HepG2 (cell line): Measurements from ENCODE around the gene ZDHHC7. TPM values are rescaled to one million over a fixed set of nuclear protein-coding genes. Genes with fewer than 3 reads are reported as not detected.

Source experiments
- CHD4 ChIP-seq: fragments of 200-600 bp; sonication (generic); IDR thresholded peaks from 2 replicates; pipeline ENCODE4 v1.7.0; 2017; ENCODE audit warnings: mild to moderate bottlenecking, low read length, borderline replicate concordance
- FOXO1 ChIP-seq: sonication (generic); formaldehyde crosslinking; IDR thresholded peaks from 2 replicates; pipeline ENCODE4 v1.4.0; 2020; ENCODE audit warnings: missing genetic modification reagents
- NR2F6 ChIP-seq, 2 experiments: IDR thresholded peaks; 2 replicates each; pipeline ENCODE4 v1.6.1; 2016; ENCODE audit warnings: antibody characterized with exemption in 1 of 2, mild to moderate bottlenecking in 1 of 2
- U2AF2 ChIP-seq: fragments of 200-400 bp; formaldehyde crosslinking; IDR thresholded peaks from 2 replicates; pipeline ENCODE4 v1.6.1; 2017; ENCODE audit warnings: low read depth, mild to moderate bottlenecking, low read length
- ZNF577 ChIP-seq: sonication (generic); formaldehyde crosslinking; IDR thresholded peaks from 2 replicates; pipeline ENCODE4 v1.4.0; 2020; ENCODE audit warnings: mild to moderate bottlenecking, low read depth, missing genetic modification reagents, borderline replicate concordance
- ZNF7 ChIP-seq: IDR thresholded peaks from 2 replicates; pipeline ENCODE4 v1.6.1; 2016; ENCODE audit warnings: missing biosample characterization, missing genetic modification reagents
- ZNF841 ChIP-seq: sonication (generic); formaldehyde crosslinking; IDR thresholded peaks from 2 replicates; pipeline ENCODE4 v1.8.1; 2023; ENCODE audit warnings: missing genetic modification reagents, borderline replicate concordance
- polyA plus RNA-seq, 8 experiments: library from polyadenylated mRNA; depleted of rRNA in 3 of 8; stranded (reverse) in 7 of 8; unstranded in 1 of 8; fragments of >200 nt; fragmentation: Illumina TruSeq in 4 of 8; extraction: Trizol in 4 of 8; gene quantifications; 2 replicates each; pipeline versions ENCODE4 v1.2.1 to v1.2.3, GENCODE V29; 2011 to 2016; ENCODE audit warnings: low read depth in 4 of 8, missing spikeins in 1 of 8, mixed read lengths in 1 of 8; ENCODE audit not compliant: insufficient read depth in 1 of 8
- total RNA-seq, 5 experiments: library from RNA; depleted of rRNA; stranded (reverse); fragments of >200 nt; fragmentation: Illumina TruSeq; extraction: Trizol; gene quantifications; 2 replicates each; pipeline ENCODE4 v1.2.3, GENCODE V29; 2016; ENCODE audit warnings: low read depth in 1 of 5
- TF ChIP-seq, protein P1 (sequence below): sonication (generic); formaldehyde crosslinking; IDR thresholded peaks from 2 replicates; pipeline ENCODE4 v1.5.1; 2020; ENCODE audit warnings: missing genetic modification reagents, mild to moderate bottlenecking, borderline replicate concordance
- TF ChIP-seq, protein P2 (sequence below): sonication (generic); formaldehyde crosslinking; IDR thresholded peaks from 2 replicates; pipeline ENCODE4 v1.4.0; 2020; ENCODE audit warnings: mild to moderate bottlenecking, missing genetic modification reagents
- TF ChIP-seq, protein P3 (sequence below): sonication (generic); formaldehyde crosslinking; IDR thresholded peaks from 2 replicates; pipeline ENCODE4 v1.4.0; 2020; ENCODE audit warnings: missing genetic modification reagents, borderline replicate concordance
- TF ChIP-seq, protein P4 (sequence below): sonication (generic); formaldehyde crosslinking; conservative IDR thresholded peaks from 2 replicates; pipeline ENCODE4 v1.4.0; 2020; ENCODE audit warnings: missing genetic modification reagents
- TF ChIP-seq, protein P5 (sequence below): IDR thresholded peaks from 2 replicates; pipeline ENCODE4 v1.4.0; 2020; ENCODE audit warnings: mild to moderate bottlenecking, missing genetic modification reagents

The ZDHHC7 gene
- total and polyA plus RNA-seq, 2 of the 13 experiments (the other 11 are each of a cell fraction or from before 2014, with no cell fraction given), result 46.8 to 67.6 TPM

DNA sequence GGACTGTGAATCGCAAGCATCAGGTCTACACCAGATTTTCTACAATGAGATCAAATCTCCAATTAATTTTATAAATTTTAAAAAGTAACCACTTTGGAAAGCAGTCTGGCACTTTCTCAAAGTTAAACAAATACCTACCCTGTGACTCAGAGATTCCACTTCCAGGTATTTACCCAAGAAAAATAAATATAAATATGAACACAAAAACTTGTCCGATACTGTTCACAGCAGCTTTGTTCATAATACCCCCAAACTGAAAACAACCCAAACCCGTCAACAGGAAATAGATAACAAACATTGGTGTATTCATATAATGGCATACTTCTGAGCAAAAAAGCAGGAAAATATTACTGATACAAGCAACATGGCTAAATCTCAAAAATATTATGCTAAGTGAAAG, 12.1 kb downstream of the ZDHHC7 start (continued):
- TF ChIP-seq, protein P1, sequence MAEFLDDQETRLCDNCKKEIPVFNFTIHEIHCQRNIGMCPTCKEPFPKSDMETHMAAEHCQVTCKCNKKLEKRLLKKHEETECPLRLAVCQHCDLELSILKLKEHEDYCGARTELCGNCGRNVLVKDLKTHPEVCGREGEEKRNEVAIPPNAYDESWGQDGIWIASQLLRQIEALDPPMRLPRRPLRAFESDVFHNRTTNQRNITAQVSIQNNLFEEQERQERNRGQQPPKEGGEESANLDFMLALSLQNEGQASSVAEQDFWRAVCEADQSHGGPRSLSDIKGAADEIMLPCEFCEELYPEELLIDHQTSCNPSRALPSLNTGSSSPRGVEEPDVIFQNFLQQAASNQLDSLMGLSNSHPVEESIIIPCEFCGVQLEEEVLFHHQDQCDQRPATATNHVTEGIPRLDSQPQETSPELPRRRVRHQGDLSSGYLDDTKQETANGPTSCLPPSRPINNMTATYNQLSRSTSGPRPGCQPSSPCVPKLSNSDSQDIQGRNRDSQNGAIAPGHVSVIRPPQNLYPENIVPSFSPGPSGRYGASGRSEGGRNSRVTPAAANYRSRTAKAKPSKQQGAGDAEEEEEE (CRISPR knock-in tag), result no peak
- no peak for TF ChIP-seq ZNF841 (CRISPR knock-in tag)
- TF ChIP-seq U2AF2, result no peak
- TF ChIP-seq CHD4, result no peak
- TF ChIP-seq FOXO1 (CRISPR knock-in tag), result peak; percentile 9; the same call in 1 of the 2 replicates
- TF ChIP-seq, protein P2, sequence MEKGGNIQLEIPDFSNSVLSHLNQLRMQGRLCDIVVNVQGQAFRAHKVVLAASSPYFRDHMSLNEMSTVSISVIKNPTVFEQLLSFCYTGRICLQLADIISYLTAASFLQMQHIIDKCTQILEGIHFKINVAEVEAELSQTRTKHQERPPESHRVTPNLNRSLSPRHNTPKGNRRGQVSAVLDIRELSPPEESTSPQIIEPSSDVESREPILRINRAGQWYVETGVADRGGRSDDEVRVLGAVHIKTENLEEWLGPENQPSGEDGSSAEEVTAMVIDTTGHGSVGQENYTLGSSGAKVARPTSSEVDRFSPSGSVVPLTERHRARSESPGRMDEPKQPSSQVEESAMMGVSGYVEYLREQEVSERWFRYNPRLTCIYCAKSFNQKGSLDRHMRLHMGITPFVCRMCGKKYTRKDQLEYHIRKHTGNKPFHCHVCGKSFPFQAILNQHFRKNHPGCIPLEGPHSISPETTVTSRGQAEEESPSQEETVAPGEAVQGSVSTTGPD (CRISPR knock-in tag), result no peak
- TF ChIP-seq, protein P3, sequence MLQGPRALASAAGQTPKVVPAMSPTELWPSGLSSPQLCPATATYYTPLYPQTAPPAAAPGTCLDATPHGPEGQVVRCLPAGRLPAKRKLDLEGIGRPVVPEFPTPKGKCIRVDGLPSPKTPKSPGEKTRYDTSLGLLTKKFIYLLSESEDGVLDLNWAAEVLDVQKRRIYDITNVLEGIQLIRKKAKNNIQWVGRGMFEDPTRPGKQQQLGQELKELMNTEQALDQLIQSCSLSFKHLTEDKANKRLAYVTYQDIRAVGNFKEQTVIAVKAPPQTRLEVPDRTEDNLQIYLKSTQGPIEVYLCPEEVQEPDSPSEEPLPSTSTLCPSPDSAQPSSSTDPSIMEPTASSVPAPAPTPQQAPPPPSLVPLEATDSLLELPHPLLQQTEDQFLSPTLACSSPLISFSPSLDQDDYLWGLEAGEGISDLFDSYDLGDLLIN (CRISPR knock-in tag), result no peak
- TF ChIP-seq, protein P4, sequence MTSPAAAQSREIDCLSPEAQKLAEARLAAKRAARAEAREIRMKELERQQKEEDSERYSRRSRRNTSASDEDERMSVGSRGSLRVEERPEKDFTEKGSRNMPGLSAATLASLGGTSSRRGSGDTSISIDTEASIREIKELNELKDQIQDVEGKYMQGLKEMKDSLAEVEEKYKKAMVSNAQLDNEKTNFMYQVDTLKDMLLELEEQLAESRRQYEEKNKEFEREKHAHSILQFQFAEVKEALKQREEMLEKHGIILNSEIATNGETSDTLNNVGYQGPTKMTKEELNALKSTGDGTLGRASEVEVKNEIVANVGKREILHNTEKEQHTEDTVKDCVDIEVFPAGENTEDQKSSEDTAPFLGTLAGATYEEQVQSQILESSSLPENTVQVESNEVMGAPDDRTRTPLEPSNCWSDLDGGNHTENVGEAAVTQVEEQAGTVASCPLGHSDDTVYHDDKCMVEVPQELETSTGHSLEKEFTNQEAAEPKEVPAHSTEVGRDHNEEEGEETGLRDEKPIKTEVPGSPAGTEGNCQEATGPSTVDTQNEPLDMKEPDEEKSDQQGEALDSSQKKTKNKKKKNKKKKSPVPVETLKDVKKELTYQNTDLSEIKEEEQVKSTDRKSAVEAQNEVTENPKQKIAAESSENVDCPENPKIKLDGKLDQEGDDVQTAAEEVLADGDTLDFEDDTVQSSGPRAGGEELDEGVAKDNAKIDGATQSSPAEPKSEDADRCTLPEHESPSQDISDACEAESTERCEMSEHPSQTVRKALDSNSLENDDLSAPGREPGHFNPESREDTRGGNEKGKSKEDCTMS, result no peak
- TF ChIP-seq NR2F6 (IDR thresholded peaks at IDR 0.05), result peak; percentile 35; the same call in 1 of the 2 replicates
- TF ChIP-seq NR2F6 (CRISPR knock-in tag; IDR thresholded peaks at IDR 0.05), result no peak
- no peak for TF ChIP-seq ZNF7 (CRISPR knock-in tag)
- TF ChIP-seq, protein P5, sequence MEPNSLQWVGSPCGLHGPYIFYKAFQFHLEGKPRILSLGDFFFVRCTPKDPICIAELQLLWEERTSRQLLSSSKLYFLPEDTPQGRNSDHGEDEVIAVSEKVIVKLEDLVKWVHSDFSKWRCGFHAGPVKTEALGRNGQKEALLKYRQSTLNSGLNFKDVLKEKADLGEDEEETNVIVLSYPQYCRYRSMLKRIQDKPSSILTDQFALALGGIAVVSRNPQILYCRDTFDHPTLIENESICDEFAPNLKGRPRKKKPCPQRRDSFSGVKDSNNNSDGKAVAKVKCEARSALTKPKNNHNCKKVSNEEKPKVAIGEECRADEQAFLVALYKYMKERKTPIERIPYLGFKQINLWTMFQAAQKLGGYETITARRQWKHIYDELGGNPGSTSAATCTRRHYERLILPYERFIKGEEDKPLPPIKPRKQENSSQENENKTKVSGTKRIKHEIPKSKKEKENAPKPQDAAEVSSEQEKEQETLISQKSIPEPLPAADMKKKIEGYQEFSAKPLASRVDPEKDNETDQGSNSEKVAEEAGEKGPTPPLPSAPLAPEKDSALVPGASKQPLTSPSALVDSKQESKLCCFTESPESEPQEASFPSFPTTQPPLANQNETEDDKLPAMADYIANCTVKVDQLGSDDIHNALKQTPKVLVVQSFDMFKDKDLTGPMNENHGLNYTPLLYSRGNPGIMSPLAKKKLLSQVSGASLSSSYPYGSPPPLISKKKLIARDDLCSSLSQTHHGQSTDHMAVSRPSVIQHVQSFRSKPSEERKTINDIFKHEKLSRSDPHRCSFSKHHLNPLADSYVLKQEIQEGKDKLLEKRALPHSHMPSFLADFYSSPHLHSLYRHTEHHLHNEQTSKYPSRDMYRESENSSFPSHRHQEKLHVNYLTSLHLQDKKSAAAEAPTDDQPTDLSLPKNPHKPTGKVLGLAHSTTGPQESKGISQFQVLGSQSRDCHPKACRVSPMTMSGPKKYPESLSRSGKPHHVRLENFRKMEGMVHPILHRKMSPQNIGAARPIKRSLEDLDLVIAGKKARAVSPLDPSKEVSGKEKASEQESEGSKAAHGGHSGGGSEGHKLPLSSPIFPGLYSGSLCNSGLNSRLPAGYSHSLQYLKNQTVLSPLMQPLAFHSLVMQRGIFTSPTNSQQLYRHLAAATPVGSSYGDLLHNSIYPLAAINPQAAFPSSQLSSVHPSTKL (CRISPR knock-in tag), result peak; percentile 75
- TF ChIP-seq ZNF577 (CRISPR knock-in tag), result no peak
